Psoas muscle (tissue), 8 donors: ENCODE measurements around the gene HABP2. TPM values are rescaled to one million over a fixed set of nuclear protein-coding genes. Genes with fewer than 3 reads are reported as not detected.

Experiments used
- ATAC-seq, 4 donors: fragments of 200-7000 bp; cut with Tn5 transposase; one replicate each; pipeline ENCODE4 v1.9.1; 2020; ENCODE audit warnings: moderate library complexity in 3 of 4, mild to moderate bottlenecking in 2 of 4
- DNase-seq, 2 donors: peaks; one replicate each; pipeline ENCODE4 v3.0.0-alpha.2; 2020
- H3K27ac ChIP-seq: fragments of 200-600 bp; one replicate; pipeline ENCODE4 v1.8.0; 2022
- H3K27me3 ChIP-seq, 3 donors: fragments of 200-600 bp in 1 of 3; one replicate each; pipeline versions ENCODE4 v1.6.1 to v1.8.0; 2013 to 2022; ENCODE audit warnings: low read length in 2 of 3, mild to moderate bottlenecking in 2 of 3, moderate library complexity in 1 of 3; ENCODE audit not compliant: insufficient read depth in 3 of 3
- H3K36me3 ChIP-seq, 2 donors: fragments of 200-600 bp in 1 of 2; one replicate each; pipeline versions ENCODE4 v1.6.1 to v1.8.0; 2013 to 2022; ENCODE audit warnings: low read depth in 1 of 2, mild to moderate bottlenecking in 1 of 2, moderate library complexity in 1 of 2; ENCODE audit not compliant: insufficient read depth in 1 of 2
- H3K4me1 ChIP-seq: fragments of 200-600 bp; one replicate; pipeline ENCODE4 v1.8.0; 2022
- H3K4me3 ChIP-seq: fragments of 200-600 bp; one replicate; pipeline ENCODE4 v1.8.0; 2022; ENCODE audit warnings: mild to moderate bottlenecking
- H3K9me3 ChIP-seq: fragments of 200-600 bp; one replicate; pipeline ENCODE4 v1.8.0; 2022
- CTCF ChIP-seq: fragments of 200-600 bp; IDR thresholded peaks from one replicate; pipeline ENCODE4 v1.8.0; 2022; ENCODE audit warnings: antibody characterized with exemption
- WGBS, 3 donors: extraction: QIAGEN DNeasy Blood & Tissue Kit; methylation state at CpG; one replicate each; pipeline versions ENCODE4 v1.1.6 to v1.1.7; 2013; 5-methylcytosine and 5-hydroxymethylcytosine counted together
- intact Hi-C, 2 donors: fragments of 100-400 bp; cut with DNase I; formaldehyde crosslinking; loops; one replicate each; pipeline versions ENCODE4 v1.11.0 to v1.14.2; 2022
- polyA plus RNA-seq, 3 donors: library from polyadenylated mRNA; stranded (reverse); fragments of 200-250 nt; gene quantifications; one replicate each; pipeline ENCODE4 v1.2.3, GENCODE V29; 2013
- total RNA-seq, 4 donors: library from RNA; stranded (reverse); fragmentation: NEBNext Ultra II Directional in 2 of 4; extraction: Animal tissue kit (Norgen Biotek cat#: 25700) in 2 of 4; gene quantifications; one replicate each; pipeline versions ENCODE4 v1.2.1 to v1.2.4, GENCODE V29; 2021 to 2023
- donor health status: healthy with polysubstance abuse.
- donor health status: DM: no; HTN: no; CAD: no; lungs with moderate emphysema.
- donor health status: Bipolar disorder and iron deficiency.
- donor health status: healthy.
- donor health status: DM: yes; HTN: yes; CAD: no.
- donor health status: DM: no; HTN: no; CAD: no.
- donor health status: DM: no; HTN: no; CAD: no.
- donor health status: DM: yes; HTN: yes; CAD: no.

HABP2 gene
- total and polyA plus RNA-seq, 7 donors, result 0.01 to 0.16 (median 0.13) TPM; not detected in 2

- peak in 2 of 4 donors; percentile 52 to 57 for ATAC-seq
- intact Hi-C loops, result no loop called here
- TF ChIP-seq CTCF, result no peak
Observed at GRCh38 chr10:113539789-113540188, 13.1 kb upstream of the HABP2 start.

GRCh38 chr10:113540845-113541548 lies 11.9 kb upstream of the HABP2 start:
- ATAC-seq (peak; percentile 33 to 62 (median 40)), DNase-seq (no peak)
- WGBS, 3 donors, result 41 to 53% (median 48%) methylated on average over 7 of the region's 7 CpGs
- Histone ChIP-seq H3K9me3 (no peaks in the 10 kb centered on the region), H3K27me3 (no peaks in the 10 kb centered on the region), H3K36me3 (no peaks in the 10 kb centered on the region), H3K27ac (no peak overlapping the region), H3K4me3 (no peak overlapping the region), H3K4me1 (peaks cover 10% of the 10 kb centered on the region)
- intact Hi-C loops, result no loop called here
- no peak for TF ChIP-seq CTCF

More at GRCh38 chr10:113539789-113540188, 13.1 kb upstream of the HABP2 start:
- H3K9me3 ChIP-seq, result no peaks in the 10 kb centered on the region
- H3K36me3 ChIP-seq, result no peaks in the 10 kb centered on the region
- 68 to 73% (median 69%) methylated on average over 7 of the region's 7 CpGs for WGBS, 3 donors
- H3K4me3 ChIP-seq, result no peak overlapping the region
- H3K4me1 ChIP-seq, result peaks cover 10% of the 10 kb centered on the region
- no peak overlapping the region for H3K27ac ChIP-seq
- DNase-seq, result peak; percentile 45 to 56
- H3K27me3 ChIP-seq, result no peaks in the 10 kb centered on the region

- ATAC-seq (peak; percentile 45 to 86 (median 79)), DNase-seq (no peak)
- no peak for TF ChIP-seq CTCF
- no peak overlapping the region for H3K4me3 ChIP-seq
- H3K4me1 ChIP-seq, result peaks cover 10% of the 10 kb centered on the region
- no peaks in the 10 kb centered on the region for H3K36me3 ChIP-seq
- no peak overlapping the region for H3K27ac ChIP-seq
- no peaks in the 10 kb centered on the region for H3K9me3 ChIP-seq
- WGBS, 3 donors, result 11 to 28% (median 25%) methylated on average over 1 of the region's 1 CpG
- H3K27me3 ChIP-seq, result no peaks in the 10 kb centered on the region
- intact Hi-C loops, result no loop called here
Observed at GRCh38 chr10:113541549-113541927, 11.3 kb upstream of the HABP2 start.

GRCh38 chr10:113543107-113543955 lies 9.5 kb upstream of the HABP2 start:
- Histone ChIP-seq H3K27me3 (no peaks in the 10 kb centered on the region), H3K4me1 (peaks cover 10% of the 10 kb centered on the region), H3K9me3 (no peaks in the 10 kb centered on the region), H3K4me3 (no peak overlapping the region), H3K36me3 (no peaks in the 10 kb centered on the region), H3K27ac (no peak overlapping the region)
- no peak for TF ChIP-seq CTCF
- ATAC-seq (no peak), DNase-seq (no peak)
- 77 to 85% (median 78%) methylated on average over 5 of the region's 5 CpGs for WGBS, 3 donors
- intact Hi-C loops, result no loop called here
